ENCODE measurements around the gene MTHFD1L.

Gene MTHFD1L

GRCh38 chr6:151091571-151091970 is 226.1 kb downstream of the MTHFD1L start:
- Mint-ChIP-seq H3K4me3 (no peak overlapping the region), H3K27ac (no peak overlapping the region), H3K4me1 (no peaks in the 10 kb centered on the region), H3K36me3 (peaks cover 54% of the 10 kb centered on the region), H3K9me3 (no peaks in the 10 kb centered on the region), H3K27me3 (no peaks in the 10 kb centered on the region)
- ATAC-seq: no peak

- Mint-ChIP-seq H3K27me3 (no peaks in the 10 kb centered on the region), H3K36me3 (peaks cover 64% of the 10 kb centered on the region), H3K9me3 (no peaks in the 10 kb centered on the region), H3K27ac (no peak overlapping the region), H3K4me3 (no peak overlapping the region), H3K4me1 (no peaks in the 10 kb centered on the region)
- no peak for ATAC-seq
These were observed 227.1 kb downstream of the MTHFD1L start for GRCh38 chr6:151092591-151092990.

- no peak for ATAC-seq
- Mint-ChIP-seq H3K4me1 (no peaks in the 10 kb centered on the region), H3K9me3 (no peaks in the 10 kb centered on the region), H3K27me3 (no peaks in the 10 kb centered on the region), H3K4me3 (no peak overlapping the region), H3K36me3 (peaks cover 65% of the 10 kb centered on the region), H3K27ac (no peak overlapping the region)
These were observed 228.2 kb downstream of the MTHFD1L start for GRCh38 chr6:151093706-151094105.

- H3K4me1 Mint-ChIP-seq: no peaks in the 10 kb centered on the region
- H3K9me3 Mint-ChIP-seq: peaks cover 2% of the 10 kb centered on the region
- no peak overlapping the region for H3K27ac Mint-ChIP-seq
- no peak for ATAC-seq
- H3K27me3 Mint-ChIP-seq: no peaks in the 10 kb centered on the region
- H3K4me3 Mint-ChIP-seq: no peak overlapping the region
- peaks cover 74% of the 10 kb centered on the region for H3K36me3 Mint-ChIP-seq
These were observed 230.2 kb downstream of the MTHFD1L start for GRCh38 chr6:151095538-151096254.

- no peaks in the 10 kb centered on the region for H3K27me3 Mint-ChIP-seq
- peaks cover 76% of the 10 kb centered on the region for H3K36me3 Mint-ChIP-seq
- peaks cover 2% of the 10 kb centered on the region for H3K9me3 Mint-ChIP-seq
- ATAC-seq: no peak
- H3K4me1 Mint-ChIP-seq: no peaks in the 10 kb centered on the region
- H3K4me3 Mint-ChIP-seq: no peak overlapping the region
- no peak overlapping the region for H3K27ac Mint-ChIP-seq
These were observed 230.7 kb downstream of the MTHFD1L start for GRCh38 chr6:151096255-151096612.

GRCh38 chr6:151096691-151097606 is 231.4 kb downstream of the MTHFD1L start:
- H3K36me3 Mint-ChIP-seq: peaks cover 80% of the 10 kb centered on the region
- no peak overlapping the region for H3K27ac Mint-ChIP-seq
- peaks cover 2% of the 10 kb centered on the region for H3K9me3 Mint-ChIP-seq
- no peaks in the 10 kb centered on the region for H3K4me1 Mint-ChIP-seq
- H3K27me3 Mint-ChIP-seq: no peaks in the 10 kb centered on the region
- no peak for ATAC-seq
- no peak overlapping the region for H3K4me3 Mint-ChIP-seq

GRCh38 chr6:151098166-151098565 is 232.7 kb downstream of the MTHFD1L start:
- Mint-ChIP-seq H3K4me1 (no peaks in the 10 kb centered on the region), H3K27ac (no peak overlapping the region), H3K36me3 (peaks cover 74% of the 10 kb centered on the region), H3K4me3 (no peak overlapping the region), H3K27me3 (no peaks in the 10 kb centered on the region), H3K9me3 (peaks cover 2% of the 10 kb centered on the region)
- no peak for ATAC-seq

- Mint-ChIP-seq H3K4me3 (no peak overlapping the region), H3K9me3 (peaks cover 2% of the 10 kb centered on the region), H3K36me3 (peaks cover 62% of the 10 kb centered on the region), H3K27ac (no peak overlapping the region), H3K27me3 (no peaks in the 10 kb centered on the region), H3K4me1 (no peaks in the 10 kb centered on the region)
- ATAC-seq: no peak
These were observed 234.8 kb downstream of the MTHFD1L start for GRCh38 chr6:151100326-151100725.

- ATAC-seq: no peak
- peaks cover 2% of the 10 kb centered on the region for H3K9me3 Mint-ChIP-seq
- no peak overlapping the region for H3K27ac Mint-ChIP-seq
- no peaks in the 10 kb centered on the region for H3K4me1 Mint-ChIP-seq
- H3K4me3 Mint-ChIP-seq: no peak overlapping the region
- no peaks in the 10 kb centered on the region for H3K27me3 Mint-ChIP-seq
- peaks cover 52% of the 10 kb centered on the region for H3K36me3 Mint-ChIP-seq
These were observed 235.8 kb downstream of the MTHFD1L start for GRCh38 chr6:151101161-151101815.

GRCh38 chr6:151101816-151102694 is 236.6 kb downstream of the MTHFD1L start:
- ATAC-seq: no peak
- Mint-ChIP-seq H3K4me3 (no peak overlapping the region), H3K27me3 (no peaks in the 10 kb centered on the region), H3K9me3 (peaks cover 2% of the 10 kb centered on the region), H3K36me3 (peaks cover 45% of the 10 kb centered on the region), H3K27ac (no peak overlapping the region), H3K4me1 (no peaks in the 10 kb centered on the region)

GRCh38 chr6:151103266-151103665 is 237.8 kb downstream of the MTHFD1L start:
- peaks cover 38% of the 10 kb centered on the region for H3K36me3 Mint-ChIP-seq
- no peak for ATAC-seq
- no peak overlapping the region for H3K4me3 Mint-ChIP-seq
- peaks cover 2% of the 10 kb centered on the region for H3K9me3 Mint-ChIP-seq
- H3K27ac Mint-ChIP-seq: no peak overlapping the region
- H3K4me1 Mint-ChIP-seq: no peaks in the 10 kb centered on the region
- no peaks in the 10 kb centered on the region for H3K27me3 Mint-ChIP-seq

- H3K36me3 Mint-ChIP-seq: peaks cover 8% of the 10 kb centered on the region
- no peak for ATAC-seq
- H3K27me3 Mint-ChIP-seq: peaks cover 12% of the 10 kb centered on the region
- H3K27ac Mint-ChIP-seq: no peak overlapping the region
- H3K4me3 Mint-ChIP-seq: no peak overlapping the region
- H3K9me3 Mint-ChIP-seq: no peaks in the 10 kb centered on the region
- no peaks in the 10 kb centered on the region for H3K4me1 Mint-ChIP-seq
These were observed 242.5 kb downstream of the MTHFD1L start for GRCh38 chr6:151107897-151108427.

GRCh38 chr6:151108548-151108947 is 243.0 kb downstream of the MTHFD1L start:
- no peak for ATAC-seq
- Mint-ChIP-seq H3K9me3 (no peaks in the 10 kb centered on the region), H3K36me3 (peaks cover 4% of the 10 kb centered on the region), H3K27me3 (peaks cover 18% of the 10 kb centered on the region), H3K4me1 (no peaks in the 10 kb centered on the region), H3K4me3 (no peak overlapping the region), H3K27ac (no peak overlapping the region)

GRCh38 chr6:151109361-151109760 is 243.9 kb downstream of the MTHFD1L start:
- H3K27me3 Mint-ChIP-seq: peaks cover 19% of the 10 kb centered on the region
- no peaks in the 10 kb centered on the region for H3K36me3 Mint-ChIP-seq
- no peaks in the 10 kb centered on the region for H3K9me3 Mint-ChIP-seq
- no peak overlapping the region for H3K27ac Mint-ChIP-seq
- H3K4me3 Mint-ChIP-seq: no peak overlapping the region
- H3K4me1 Mint-ChIP-seq: no peaks in the 10 kb centered on the region
- no peak for ATAC-seq
